Hepatocyte (in vitro differentiated cells): ENCODE measurements around the gene SYVN1. TPM values are rescaled to one million over a fixed set of nuclear protein-coding genes. Genes with fewer than 3 reads are reported as not detected.
"Not testable (repeated sequence)": the region's sequence is repeated elsewhere in the genome, so short reads cannot be mapped to it uniquely, and the experiment has no call there.

ENCODE experiments used
- DNase-seq: peaks from one replicate; pipeline ENCODE4 v3.0.0-alpha.2; 2016; ENCODE audit warnings: low spot score
- H2AFZ ChIP-seq: fragments of 200-600 bp; sonication (generic); 2 replicates; pipeline ENCODE4 v1.6.0; 2016; ENCODE audit warnings: antibody characterized with exemption, mild to moderate bottlenecking
- H3K27ac ChIP-seq: fragments of 200-600 bp; sonication (generic); 2 replicates; pipeline ENCODE4 v1.5.1; 2016; ENCODE audit warnings: mild to moderate bottlenecking
- H3K27me3 ChIP-seq: fragments of 200-600 bp; sonication (generic); 2 replicates; pipeline ENCODE4 v1.6.1; 2016
- H3K36me3 ChIP-seq: fragments of 200-600 bp; sonication (generic); replicated peaks from 2 replicates; pipeline ENCODE4 v1.5.1; 2016; ENCODE audit warnings: low read depth; ENCODE audit not compliant: insufficient read depth
- H3K4me1 ChIP-seq: fragments of 200-600 bp; sonication (generic); 2 replicates; pipeline ENCODE4 v1.5.1; 2016; ENCODE audit warnings: mild to moderate bottlenecking, moderate library complexity; ENCODE audit not compliant: insufficient read depth
- H3K4me2 ChIP-seq: fragments of 200-600 bp; sonication (generic); 2 replicates; pipeline ENCODE4 v1.6.0; 2016
- H3K4me3 ChIP-seq: fragments of 200-600 bp; sonication (generic); 2 replicates; pipeline ENCODE4 v1.5.1; 2016; ENCODE audit warnings: mild to moderate bottlenecking
- H3K79me2 ChIP-seq: fragments of 200-600 bp; sonication (generic); 2 replicates; pipeline ENCODE4 v1.6.0; 2017; ENCODE audit warnings: mild to moderate bottlenecking
- H3K9me2 ChIP-seq: fragments of 200-600 bp; sonication (generic); replicated peaks from 2 replicates; pipeline ENCODE4 v1.6.0; 2017; ENCODE audit warnings: mild to moderate bottlenecking; ENCODE audit not compliant: insufficient read depth
- H3K9me3 ChIP-seq: fragments of 200-600 bp; sonication (generic); 2 replicates; pipeline ENCODE4 v1.5.1; 2016; ENCODE audit warnings: low read depth, mild to moderate bottlenecking
- H4K20me1 ChIP-seq: fragments of 200-600 bp; sonication (generic); 2 replicates; pipeline ENCODE4 v1.6.0; 2016; ENCODE audit warnings: mild to moderate bottlenecking; ENCODE audit not compliant: insufficient read depth, poor library complexity, severe bottlenecking
- EZH2 ChIP-seq: fragments of 200-600 bp; sonication (generic); IDR thresholded peaks from 2 replicates; pipeline ENCODE4 v1.6.1; 2016; ENCODE audit warnings: antibody characterized with exemption, mild to moderate bottlenecking, borderline replicate concordance
- EZH2phosphoT487 ChIP-seq: fragments of 200-600 bp; sonication (generic); IDR thresholded peaks from one replicate; pipeline ENCODE4 v1.6.1; 2018; ENCODE audit warnings: antibody characterized with exemption, mild to moderate bottlenecking, low read depth, moderate library complexity; ENCODE audit not compliant: unreplicated experiment, severe bottlenecking
- WGBS: methylation state at CpG from one replicate; pipeline ENCODE4 v1.1.6; 2016; ENCODE audit warnings: low lambda C conversion rate; ENCODE audit errors: missing lambda C conversion rate; 5-methylcytosine and 5-hydroxymethylcytosine counted together
- polyA plus RNA-seq: library from polyadenylated mRNA; unstranded; fragments of >200 nt; fragmentation: Nextera tagmentation; extraction: Ambion mirVana; gene quantifications from 2 replicates; pipeline ENCODE4 v1.2.1, GENCODE V29; 2016
- total RNA-seq: library from RNA; depleted of rRNA; stranded (reverse); fragments of >200 nt; gene quantifications from 2 replicates; pipeline ENCODE4 v1.2.3, GENCODE V29; 2014
- TF ChIP-seq, protein P1 (sequence below): fragments of 200-600 bp; sonication (generic); IDR thresholded peaks from 2 replicates; pipeline ENCODE4 v1.5.1; 2016; ENCODE audit warnings: antibody characterized with exemption, mild to moderate bottlenecking; ENCODE audit not compliant: poor library complexity

The SYVN1 gene
- total and polyA plus RNA-seq, 2 experiments from 2014 or later, result 27.7 to 31.8 TPM

DNA sequence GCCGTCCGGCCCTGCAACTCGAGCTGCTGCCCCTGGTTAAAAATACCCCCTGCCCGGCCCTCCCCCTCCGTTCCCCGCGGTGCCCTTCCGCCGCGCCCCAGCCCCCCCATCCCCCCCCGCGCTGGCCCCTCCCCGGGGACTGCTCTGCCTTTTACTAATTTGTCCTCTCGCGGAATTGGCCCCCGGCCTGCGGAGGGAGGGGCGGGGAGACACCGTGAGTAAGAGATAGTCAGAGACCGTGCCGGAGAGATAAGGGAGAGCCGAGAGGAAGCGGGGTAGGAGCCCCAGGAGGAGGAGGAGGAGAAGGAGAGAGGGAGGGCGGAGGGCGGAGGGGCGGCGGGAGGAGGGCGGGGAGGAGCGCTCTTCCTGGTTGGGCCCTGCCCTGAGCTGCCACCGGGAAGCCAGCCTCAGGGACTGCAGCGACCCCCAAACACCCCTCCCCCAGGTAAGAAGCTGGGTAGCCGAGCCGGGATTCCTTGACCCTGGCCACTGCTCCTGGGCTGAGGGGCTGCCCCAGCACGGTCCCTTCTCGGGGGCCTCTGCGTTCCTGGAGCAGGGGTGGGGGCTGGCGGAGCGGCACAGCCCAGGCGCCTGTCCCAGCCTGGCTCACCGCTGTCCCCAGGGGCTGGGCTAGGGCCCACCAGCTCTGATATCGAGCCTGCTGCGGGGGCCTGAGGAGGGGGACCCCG lies 47.4 kb upstream of the SYVN1 start, which contains the start of gene CAPN1:
Gene CAPN1 (plus strand): TSS at position 360 of the 689 bp plus-strand sequence. CDS start 774 bp downstream, outside the sequence.
- no peaks in the 10 kb centered on the region for H3K27me3 ChIP-seq
- peak within 1 kb of the TSS; percentile 95 for H3K4me3 ChIP-seq
- no peaks in the 10 kb centered on the region for H3K9me2 ChIP-seq
- H3K9me3 ChIP-seq, result no peaks in the 10 kb centered on the region
- H2AFZ ChIP-seq, result peak within 1 kb of the TSS; percentile 97
- peak within 1 kb of the TSS; percentile 97 for H3K4me2 ChIP-seq
- TF ChIP-seq EZH2phosphoT487 (no peak), EZH2 (no peak)
- TF ChIP-seq, protein P1, sequence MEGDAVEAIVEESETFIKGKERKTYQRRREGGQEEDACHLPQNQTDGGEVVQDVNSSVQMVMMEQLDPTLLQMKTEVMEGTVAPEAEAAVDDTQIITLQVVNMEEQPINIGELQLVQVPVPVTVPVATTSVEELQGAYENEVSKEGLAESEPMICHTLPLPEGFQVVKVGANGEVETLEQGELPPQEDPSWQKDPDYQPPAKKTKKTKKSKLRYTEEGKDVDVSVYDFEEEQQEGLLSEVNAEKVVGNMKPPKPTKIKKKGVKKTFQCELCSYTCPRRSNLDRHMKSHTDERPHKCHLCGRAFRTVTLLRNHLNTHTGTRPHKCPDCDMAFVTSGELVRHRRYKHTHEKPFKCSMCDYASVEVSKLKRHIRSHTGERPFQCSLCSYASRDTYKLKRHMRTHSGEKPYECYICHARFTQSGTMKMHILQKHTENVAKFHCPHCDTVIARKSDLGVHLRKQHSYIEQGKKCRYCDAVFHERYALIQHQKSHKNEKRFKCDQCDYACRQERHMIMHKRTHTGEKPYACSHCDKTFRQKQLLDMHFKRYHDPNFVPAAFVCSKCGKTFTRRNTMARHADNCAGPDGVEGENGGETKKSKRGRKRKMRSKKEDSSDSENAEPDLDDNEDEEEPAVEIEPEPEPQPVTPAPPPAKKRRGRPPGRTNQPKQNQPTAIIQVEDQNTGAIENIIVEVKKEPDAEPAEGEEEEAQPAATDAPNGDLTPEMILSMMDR, result no peak
- peak within 1 kb of the TSS; percentile 98 for H3K27ac ChIP-seq
- peak; percentile 89 for DNase-seq
- 3% methylated on average over 14 of the region's 43 CpGs for WGBS
- H3K36me3 ChIP-seq, result no peaks in the 10 kb centered on the region
- peaks cover 10% of the 10 kb centered on the region for H4K20me1 ChIP-seq
- peaks cover 15% of the 10 kb centered on the region for H3K4me1 ChIP-seq
- H3K79me2 ChIP-seq, result peaks cover 41% of the 10 kb centered on the region

DNA sequence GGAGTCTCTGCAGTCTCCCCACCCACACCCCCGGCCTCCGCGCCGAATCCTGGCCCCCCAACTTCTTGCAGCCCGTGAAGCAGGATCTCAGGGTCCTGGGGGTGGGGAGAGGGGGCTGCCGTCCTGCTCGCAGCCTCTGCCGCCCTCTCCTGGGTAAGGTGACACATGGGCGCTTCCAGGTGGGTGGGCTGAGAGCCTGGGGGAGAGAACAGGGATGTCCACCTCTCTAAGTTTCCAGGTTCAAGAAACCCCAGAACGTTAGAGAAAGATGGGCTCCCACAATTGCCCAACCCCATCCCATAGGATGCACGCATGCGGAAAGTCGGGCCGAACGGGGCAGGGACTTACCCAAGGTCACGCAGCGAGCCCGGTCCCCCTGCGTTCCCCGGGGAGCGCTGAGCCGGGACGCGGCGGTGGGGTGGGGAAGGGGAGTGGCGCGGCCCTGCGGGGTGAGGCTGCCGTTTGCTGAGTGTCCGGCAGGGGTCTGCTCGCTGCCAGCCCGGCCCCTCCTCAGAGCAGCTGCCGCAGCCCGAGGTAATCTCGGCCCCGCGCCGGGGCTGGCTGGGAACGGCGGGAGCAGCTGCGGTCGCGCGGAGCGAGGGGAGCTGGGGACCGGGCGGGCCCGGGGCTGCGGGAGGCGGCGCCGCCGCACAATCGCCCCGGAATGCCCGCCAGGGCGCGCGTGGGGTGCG lies 46.7 kb upstream of the SYVN1 start:
- Histone ChIP-seq H4K20me1 (peaks cover 10% of the 10 kb centered on the region), H3K79me2 (peaks cover 41% of the 10 kb centered on the region), H3K4me2 (peak overlapping the region; percentile 97), H3K4me1 (peaks cover 15% of the 10 kb centered on the region), H3K36me3 (no peaks in the 10 kb centered on the region), H3K27me3 (no peaks in the 10 kb centered on the region), H3K9me3 (no peaks in the 10 kb centered on the region), H3K27ac (peak overlapping the region; percentile 98), H3K4me3 (peak overlapping the region; percentile 95), H2AFZ (peak overlapping the region; percentile 97), H3K9me2 (no peaks in the 10 kb centered on the region)
- WGBS, result under 1% methylated on average over 28 of the region's 60 CpGs
- no peak for TF ChIP-seq EZH2phosphoT487
- TF ChIP-seq, protein P1, result peak; percentile 62
- DNase-seq, result peak; percentile 89

DNA sequence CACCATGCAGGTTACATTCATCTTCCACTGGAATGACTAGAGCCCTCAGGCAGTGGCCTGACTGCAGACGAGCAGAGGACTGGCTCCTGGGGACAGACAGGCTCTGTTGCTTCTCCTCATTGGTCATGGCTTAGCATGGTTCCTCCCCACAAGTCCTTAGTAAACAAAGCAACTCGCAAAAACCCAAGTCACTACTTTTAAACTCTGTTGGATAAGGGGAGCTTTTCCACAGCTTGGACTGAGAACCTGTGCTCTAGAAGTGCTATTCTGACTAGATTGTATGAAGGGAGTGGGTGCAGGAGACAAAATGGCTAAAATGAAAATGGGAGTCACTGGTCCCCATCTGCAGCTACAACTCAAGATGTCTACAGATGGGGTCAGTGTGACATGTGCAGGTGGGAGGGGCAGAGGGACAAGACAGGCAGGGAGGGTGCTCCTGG lies 40.3 kb upstream of the SYVN1 start:
- H3K36me3 ChIP-seq, H3K79me2 ChIP-seq, H3K9me3 ChIP-seq, H4K20me1 ChIP-seq, H3K9me2 ChIP-seq, H3K4me2 ChIP-seq, DNase-seq, H3K4me1 ChIP-seq, H3K27ac ChIP-seq, H2AFZ ChIP-seq, H3K4me3 ChIP-seq, H3K27me3 ChIP-seq: not testable (repeated sequence)
- 11% methylated on average over 2 of the region's 2 CpGs for WGBS

DNA sequence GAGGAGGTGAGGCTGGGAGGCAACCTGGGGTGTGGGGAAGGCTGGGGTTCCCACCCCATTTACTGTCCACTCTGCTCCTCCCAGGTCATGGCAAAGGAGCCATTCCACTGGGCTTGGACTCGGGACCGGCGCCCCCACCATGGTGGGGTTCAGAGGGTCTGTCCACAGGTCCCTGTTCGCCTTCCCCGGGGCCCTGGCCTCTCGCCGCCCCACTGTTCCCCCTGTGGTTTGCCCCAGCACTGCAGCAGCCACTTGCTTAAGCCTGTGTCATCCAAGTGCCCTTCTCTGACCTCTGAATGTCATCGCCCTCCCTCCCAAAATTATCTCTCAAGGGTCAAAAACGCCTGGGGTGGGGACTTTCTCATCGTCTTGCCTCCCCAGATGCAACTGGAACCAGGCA lies 38.3 kb upstream of the SYVN1 start:
- no peaks in the 10 kb centered on the region for H3K4me1 ChIP-seq
- H3K9me2 ChIP-seq, result no peaks in the 10 kb centered on the region
- no peaks in the 10 kb centered on the region for H3K79me2 ChIP-seq
- H4K20me1 ChIP-seq, result no peaks in the 10 kb centered on the region
- no peaks in the 10 kb centered on the region for H3K9me3 ChIP-seq
- no peak for DNase-seq
- no peak overlapping the region for H2AFZ ChIP-seq
- no peak overlapping the region for H3K4me2 ChIP-seq
- WGBS, result 91% methylated on average over 9 of the region's 10 CpGs
- H3K4me3 ChIP-seq, result no peak overlapping the region
- H3K36me3 ChIP-seq, result no peaks in the 10 kb centered on the region
- no peak overlapping the region for H3K27ac ChIP-seq
- TF ChIP-seq, protein P1, result no peak
- TF ChIP-seq EZH2phosphoT487, result no peak
- H3K27me3 ChIP-seq, result no peaks in the 10 kb centered on the region
